HG03135 (cell line): Measurements from ENCODE around the gene CFAP107.

ENCODE experiments used
- ATAC-seq: cut with Tn5 transposase; IDR thresholded peaks from one replicate; pipeline ENCODE4 v1.9.1; 2021; ENCODE audit warnings: mild to moderate bottlenecking, moderate library complexity; ENCODE audit not compliant: unreplicated experiment

Gene CFAP107

GRCh38 chr1:12739613-12740012 lies 6.4 kb upstream of the CFAP107 start:
- ATAC-seq, result no peak

- no peak for ATAC-seq
Measured at GRCh38 chr1:12741946-12742345, 4.1 kb upstream of the CFAP107 start.

GRCh38 chr1:12745126-12745991 lies 641 bp upstream of the CFAP107 start:
- no peak for ATAC-seq

GRCh38 chr1:12748778-12749355 lies 2.9 kb downstream of the CFAP107 start:
- ATAC-seq, result no peak

- ATAC-seq, result no peak
Measured at GRCh38 chr1:12754738-12755137, 8.7 kb downstream of the CFAP107 start.

GRCh38 chr1:12756273-12756672 lies 10.3 kb downstream of the CFAP107 start:
- no peak for ATAC-seq

GRCh38 chr1:12756768-12757413 lies 10.9 kb downstream of the CFAP107 start:
- ATAC-seq, result no peak

GRCh38 chr1:12757836-12758235 lies 11.8 kb downstream of the CFAP107 start:
- ATAC-seq, result no peak

GRCh38 chr1:12760256-12760795 lies 14.3 kb downstream of the CFAP107 start:
- ATAC-seq, result no peak

GRCh38 chr1:12761781-12762180 lies 15.8 kb downstream of the CFAP107 start:
- ATAC-seq, result no peak

GRCh38 chr1:12762766-12763165 lies 16.8 kb downstream of the CFAP107 start:
- no peak for ATAC-seq

GRCh38 chr1:12763479-12763878 lies 17.5 kb downstream of the CFAP107 start:
- no peak for ATAC-seq

GRCh38 chr1:12764016-12764415 lies 18.0 kb downstream of the CFAP107 start:
- ATAC-seq, result no peak

GRCh38 chr1:12769031-12769430 lies 23.0 kb downstream of the CFAP107 start:
- ATAC-seq, result no peak

GRCh38 chr1:12769976-12770505 lies 24.0 kb downstream of the CFAP107 start:
- ATAC-seq, result no peak

GRCh38 chr1:12770620-12771019 lies 24.6 kb downstream of the CFAP107 start:
- ATAC-seq, result no peak

- ATAC-seq, result no peak
Measured at GRCh38 chr1:12771186-12771585, 25.2 kb downstream of the CFAP107 start.

- ATAC-seq, result no peak
Measured at GRCh38 chr1:12772520-12772919, 26.5 kb downstream of the CFAP107 start.

- no peak for ATAC-seq
Measured at GRCh38 chr1:12773438-12773837, 27.4 kb downstream of the CFAP107 start, which contains the start of gene PRAMEF12. Gene PRAMEF12 (plus strand): TSS chr1:12773738. CDS start chr1:12774868, 1,130 bp downstream.

GRCh38 chr1:12774801-12775345 lies 28.9 kb downstream of the CFAP107 start:
- ATAC-seq, result no peak

- ATAC-seq, result no peak
Measured at GRCh38 chr1:12775443-12775842, 29.4 kb downstream of the CFAP107 start.
